Measurements from ENCODE around the gene THSD4. TPM values are rescaled to one million over a fixed set of nuclear protein-coding genes. Genes with fewer than 3 reads are reported as not detected.

Gene THSD4
- total RNA-seq, 1 donor from 2014 or later = 66.8 TPM

GRCh38 chr15:71802770-71803169, 687.5 kb downstream of the THSD4 start:
- Histone ChIP-seq H3K36me3 (no peaks in the 10 kb centered on the region), H3K4me1 (no peaks in the 10 kb centered on the region), H3K9me3 (no peaks in the 10 kb centered on the region), H3K27ac (no peak overlapping the region), H3K27me3 (no peaks in the 10 kb centered on the region), H3K4me3 (no peak overlapping the region)
- intact Hi-C loops (cut with DNase I) = loop anchor here (10.0 kb wide), 2 partner anchors 68 to 358 kb away; no protein-coding TSS in a partner anchor
- TF ChIP-seq, protein P1, sequence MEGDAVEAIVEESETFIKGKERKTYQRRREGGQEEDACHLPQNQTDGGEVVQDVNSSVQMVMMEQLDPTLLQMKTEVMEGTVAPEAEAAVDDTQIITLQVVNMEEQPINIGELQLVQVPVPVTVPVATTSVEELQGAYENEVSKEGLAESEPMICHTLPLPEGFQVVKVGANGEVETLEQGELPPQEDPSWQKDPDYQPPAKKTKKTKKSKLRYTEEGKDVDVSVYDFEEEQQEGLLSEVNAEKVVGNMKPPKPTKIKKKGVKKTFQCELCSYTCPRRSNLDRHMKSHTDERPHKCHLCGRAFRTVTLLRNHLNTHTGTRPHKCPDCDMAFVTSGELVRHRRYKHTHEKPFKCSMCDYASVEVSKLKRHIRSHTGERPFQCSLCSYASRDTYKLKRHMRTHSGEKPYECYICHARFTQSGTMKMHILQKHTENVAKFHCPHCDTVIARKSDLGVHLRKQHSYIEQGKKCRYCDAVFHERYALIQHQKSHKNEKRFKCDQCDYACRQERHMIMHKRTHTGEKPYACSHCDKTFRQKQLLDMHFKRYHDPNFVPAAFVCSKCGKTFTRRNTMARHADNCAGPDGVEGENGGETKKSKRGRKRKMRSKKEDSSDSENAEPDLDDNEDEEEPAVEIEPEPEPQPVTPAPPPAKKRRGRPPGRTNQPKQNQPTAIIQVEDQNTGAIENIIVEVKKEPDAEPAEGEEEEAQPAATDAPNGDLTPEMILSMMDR (IDR thresholded peaks at IDR 0.05) = no peak
- TF ChIP-seq POLR2A (IDR thresholded peaks at IDR 0.05) (no peak), POLR2AphosphoS5 (IDR thresholded peaks at IDR 0.05; ENCODE audit: insufficient read depth in 1 of 2, low read depth in 1 of 2) (no peak)
- DNase-seq (ENCODE audit: extremely low spot score in 2 of 2) = no peak

GRCh38 chr15:71804226-71804625, 689.0 kb downstream of the THSD4 start:
- intact Hi-C loops (cut with DNase I) = loop anchor here (10.0 kb wide), 2 partner anchors 69 to 359 kb away; no protein-coding TSS in a partner anchor
- no peak for DNase-seq (ENCODE audit: extremely low spot score in 2 of 2)
- TF ChIP-seq POLR2AphosphoS5 (IDR thresholded peaks at IDR 0.05; ENCODE audit: insufficient read depth in 1 of 2, low read depth in 1 of 2) = no peak
- TF ChIP-seq, protein P1 (IDR thresholded peaks at IDR 0.05) = no peak

DNA sequence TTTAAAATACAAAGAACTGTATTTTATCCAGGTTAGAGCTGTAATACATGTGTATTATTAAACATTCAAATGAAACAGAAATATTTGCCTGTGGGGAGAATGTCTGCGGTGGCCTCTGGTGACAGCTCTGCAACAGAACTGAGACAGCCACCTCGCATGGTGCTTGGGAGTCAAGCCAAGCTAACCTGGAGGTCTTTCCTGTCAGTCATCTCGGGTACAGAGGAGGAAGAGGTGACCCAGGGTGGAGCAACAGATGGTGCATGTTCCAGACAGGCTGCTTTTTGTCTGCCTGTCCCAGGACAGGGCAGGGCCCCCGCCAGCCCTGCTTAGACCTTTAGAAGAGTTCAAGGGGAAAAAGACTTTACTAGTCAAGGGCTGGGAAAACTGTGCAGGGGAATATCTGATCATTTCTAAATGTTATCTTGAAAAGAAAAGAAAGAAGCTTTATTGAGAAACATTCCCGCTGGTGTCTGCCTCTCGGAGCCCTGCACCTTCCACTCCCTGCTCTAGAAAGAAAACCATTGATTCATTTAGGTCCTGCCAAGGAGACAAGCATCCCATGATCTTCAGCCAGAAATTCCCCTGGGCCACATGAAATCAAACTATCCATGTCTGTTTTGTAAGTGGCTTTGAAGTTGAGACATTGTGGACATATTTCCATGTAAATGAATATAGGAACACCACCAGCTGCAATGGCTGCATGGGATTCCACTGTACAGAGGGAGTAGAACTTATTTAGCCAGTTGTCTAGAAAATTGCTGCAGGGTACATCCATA, 689.6 kb downstream of the THSD4 start:
- TF ChIP-seq POLR2AphosphoS5 (IDR thresholded peaks at IDR 0.05; ENCODE audit: insufficient read depth in 1 of 2, low read depth in 1 of 2) (no peak), POLR2A (IDR thresholded peaks at IDR 0.05) (no peak)
- TF ChIP-seq, protein P1 (IDR thresholded peaks at IDR 0.05) = no peak
- Histone ChIP-seq H3K4me3 (no peak overlapping the region), H3K27ac (no peak overlapping the region), H3K27me3 (no peaks in the 10 kb centered on the region), H3K4me1 (no peaks in the 10 kb centered on the region), H3K9me3 (no peaks in the 10 kb centered on the region), H3K36me3 (no peaks in the 10 kb centered on the region)
- DNase-seq (ENCODE audit: extremely low spot score in 2 of 2) = no peak
- intact Hi-C loops (cut with DNase I) = loop anchor here (10.0 kb wide), 2 partner anchors 70 to 360 kb away; no protein-coding TSS in a partner anchor

More at GRCh38 chr15:71804226-71804625, 689.0 kb downstream of the THSD4 start:
- Histone ChIP-seq H3K36me3 (no peaks in the 10 kb centered on the region), H3K4me3 (no peak overlapping the region), H3K27me3 (no peaks in the 10 kb centered on the region), H3K9me3 (no peaks in the 10 kb centered on the region), H3K4me1 (no peaks in the 10 kb centered on the region), H3K27ac (no peak overlapping the region)

DNA sequence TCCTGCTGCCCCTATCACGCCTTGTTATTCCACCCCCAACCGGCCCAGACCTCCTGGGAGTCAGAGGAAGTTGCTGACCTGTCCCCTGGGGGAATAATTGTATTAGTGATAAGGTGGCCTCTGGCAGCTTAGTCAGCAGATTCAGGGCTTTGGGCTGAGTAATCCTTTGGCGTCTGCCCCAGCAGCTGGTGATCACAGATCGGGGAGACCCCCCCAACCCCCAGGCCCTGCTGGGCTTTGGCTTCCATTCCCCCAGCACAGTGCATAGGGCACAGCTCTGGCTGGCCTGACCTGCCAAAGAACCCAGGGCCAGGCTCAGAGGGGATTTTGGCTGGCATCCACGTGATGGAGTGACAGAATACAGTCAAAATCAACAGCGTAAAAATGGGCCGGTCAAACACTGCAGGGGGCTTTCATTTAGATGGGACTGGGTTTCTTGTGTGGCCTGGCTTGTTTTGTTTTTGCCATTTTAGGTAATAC, 691.2 kb downstream of the THSD4 start:
- no peak for DNase-seq (ENCODE audit: extremely low spot score in 2 of 2)

More for the DNA sequence above, 691.2 kb downstream of the THSD4 start:
- Histone ChIP-seq H3K4me3 (no peak overlapping the region), H3K27ac (no peak overlapping the region), H3K4me1 (no peaks in the 10 kb centered on the region), H3K9me3 (no peaks in the 10 kb centered on the region), H3K27me3 (no peaks in the 10 kb centered on the region), H3K36me3 (no peaks in the 10 kb centered on the region)
- TF ChIP-seq, protein P1 (IDR thresholded peaks at IDR 0.05) = no peak
- TF ChIP-seq POLR2AphosphoS5 (IDR thresholded peaks at IDR 0.05; ENCODE audit: insufficient read depth in 1 of 2, low read depth in 1 of 2) = no peak
- TF ChIP-seq POLR2A (IDR thresholded peaks at IDR 0.05) = no peak
- intact Hi-C loops (cut with DNase I) = loop anchor here (10.0 kb wide), 2 partner anchors 72 to 362 kb away; no protein-coding TSS in a partner anchor
